Activated T-cell treated with anti-CD3 and anti-CD28 coated beads for 48 hours (primary cell): ENCODE results near the gene GSE1.

Source experiments
- DNase-seq: peaks from one replicate; pipeline ENCODE4 v3.0.0-alpha.2; 2020; ENCODE audit warnings: low read depth

Gene GSE1

GRCh38 chr16:85620374-85620773 lies 7.3 kb downstream of the GSE1 start:
- DNase-seq: no peak

GRCh38 chr16:85621698-85622428 lies 8.7 kb downstream of the GSE1 start:
- DNase-seq: no peak

- no peak for DNase-seq
Observed at GRCh38 chr16:85622683-85623082, 9.6 kb downstream of the GSE1 start.

- DNase-seq: no peak
Observed at GRCh38 chr16:85623250-85623649, 10.1 kb downstream of the GSE1 start.

GRCh38 chr16:85623997-85624601 lies 11.0 kb downstream of the GSE1 start:
- no peak for DNase-seq

- no peak for DNase-seq
Observed at GRCh38 chr16:85624646-85625045, 11.5 kb downstream of the GSE1 start.

- DNase-seq: no peak
Observed at GRCh38 chr16:85625053-85625452, 11.9 kb downstream of the GSE1 start.

- no peak for DNase-seq
Observed at GRCh38 chr16:85625485-85626117, 12.5 kb downstream of the GSE1 start.

GRCh38 chr16:85626191-85626981 lies 13.3 kb downstream of the GSE1 start:
- DNase-seq: no peak

GRCh38 chr16:85627089-85627488 lies 14.0 kb downstream of the GSE1 start:
- DNase-seq: no peak

- no peak for DNase-seq
Observed at GRCh38 chr16:85627526-85628264, 14.6 kb downstream of the GSE1 start.

GRCh38 chr16:85628265-85628556 lies 15.1 kb downstream of the GSE1 start:
- DNase-seq: no peak

- no peak for DNase-seq
Observed at GRCh38 chr16:85628645-85629044, 15.5 kb downstream of the GSE1 start.

GRCh38 chr16:85629326-85629725 lies 16.2 kb downstream of the GSE1 start:
- no peak for DNase-seq

GRCh38 chr16:85629853-85630252 lies 16.7 kb downstream of the GSE1 start:
- DNase-seq: no peak

GRCh38 chr16:85631230-85631629 lies 18.1 kb downstream of the GSE1 start:
- DNase-seq: no peak

- no peak for DNase-seq
Observed at GRCh38 chr16:85631802-85632393, 18.8 kb downstream of the GSE1 start.

- DNase-seq: no peak
Observed at GRCh38 chr16:85632709-85633437, 19.8 kb downstream of the GSE1 start.

- no peak for DNase-seq
Observed at GRCh38 chr16:85633438-85633743, 20.3 kb downstream of the GSE1 start.

- no peak for DNase-seq
Observed at GRCh38 chr16:85633888-85634287, 20.8 kb downstream of the GSE1 start.
